Lower lobe of right lung (tissue), 2 donors: ENCODE results near the gene BRAF. TPM values are rescaled to one million over a fixed set of nuclear protein-coding genes. Genes with fewer than 3 reads are reported as not detected.
"Not testable (repeated sequence)": the region's sequence is repeated elsewhere in the genome, so short reads cannot be mapped to it uniquely, and the experiment has no call there.

Experiments
- ATAC-seq, 2 donors: fragments of 200-7000 bp; cut with Tn5 transposase; one replicate each; pipeline ENCODE4 v1.9.1; 2020 to 2022; ENCODE audit warnings: mild to moderate bottlenecking in 2 of 2, moderate library complexity in 2 of 2
- DNase-seq: peaks from one replicate; pipeline ENCODE4 v3.0.0-alpha.2; 2020
- H3K27ac ChIP-seq: fragments of 200-600 bp; one replicate; pipeline ENCODE4 v1.8.0; 2022
- H3K27me3 ChIP-seq: fragments of 200-600 bp; one replicate; pipeline ENCODE4 v1.8.0; 2022; ENCODE audit warnings: low read depth
- H3K36me3 ChIP-seq: fragments of 200-600 bp; one replicate; pipeline ENCODE4 v1.8.0; 2022; ENCODE audit warnings: mild to moderate bottlenecking
- H3K4me1 ChIP-seq: fragments of 200-600 bp; one replicate; pipeline ENCODE4 v1.8.0; 2022
- H3K4me3 ChIP-seq: fragments of 200-600 bp; one replicate; pipeline ENCODE4 v1.8.0; 2022; ENCODE audit warnings: mild to moderate bottlenecking
- H3K9me3 ChIP-seq: fragments of 200-600 bp; one replicate; pipeline ENCODE4 v1.8.0; 2022
- intact Hi-C: fragments of 100-400 bp; cut with DNase I; formaldehyde crosslinking; loops from one replicate; pipeline ENCODE4 v1.11.0; 2022
- total RNA-seq: library from RNA; stranded (reverse); fragmentation: NEBNext Ultra II Directional; extraction: Animal tissue kit (Norgen Biotek cat#: 25700); gene quantifications from one replicate; pipeline ENCODE4 v1.2.1, GENCODE V29; 2021
- TF ChIP-seq, protein P1 (sequence below): fragments of 200-600 bp; IDR thresholded peaks from one replicate; pipeline ENCODE4 v1.8.0; 2022; ENCODE audit warnings: antibody characterized with exemption, mild to moderate bottlenecking
- donor health status: DM: no; HTN: yes; CAD: no; lungs with severe emphysema.

The BRAF gene
- total RNA-seq, 1 donor from 2014 or later, result 43.0 TPM

- H3K9me3 ChIP-seq, result no peaks in the 10 kb centered on the region
- H3K4me3 ChIP-seq, result no peak overlapping the region
- intact Hi-C loops, result no loop called here
- no peak for ATAC-seq
- no peaks in the 10 kb centered on the region for H3K4me1 ChIP-seq
- no peaks in the 10 kb centered on the region for H3K27me3 ChIP-seq
- TF ChIP-seq, protein P1, sequence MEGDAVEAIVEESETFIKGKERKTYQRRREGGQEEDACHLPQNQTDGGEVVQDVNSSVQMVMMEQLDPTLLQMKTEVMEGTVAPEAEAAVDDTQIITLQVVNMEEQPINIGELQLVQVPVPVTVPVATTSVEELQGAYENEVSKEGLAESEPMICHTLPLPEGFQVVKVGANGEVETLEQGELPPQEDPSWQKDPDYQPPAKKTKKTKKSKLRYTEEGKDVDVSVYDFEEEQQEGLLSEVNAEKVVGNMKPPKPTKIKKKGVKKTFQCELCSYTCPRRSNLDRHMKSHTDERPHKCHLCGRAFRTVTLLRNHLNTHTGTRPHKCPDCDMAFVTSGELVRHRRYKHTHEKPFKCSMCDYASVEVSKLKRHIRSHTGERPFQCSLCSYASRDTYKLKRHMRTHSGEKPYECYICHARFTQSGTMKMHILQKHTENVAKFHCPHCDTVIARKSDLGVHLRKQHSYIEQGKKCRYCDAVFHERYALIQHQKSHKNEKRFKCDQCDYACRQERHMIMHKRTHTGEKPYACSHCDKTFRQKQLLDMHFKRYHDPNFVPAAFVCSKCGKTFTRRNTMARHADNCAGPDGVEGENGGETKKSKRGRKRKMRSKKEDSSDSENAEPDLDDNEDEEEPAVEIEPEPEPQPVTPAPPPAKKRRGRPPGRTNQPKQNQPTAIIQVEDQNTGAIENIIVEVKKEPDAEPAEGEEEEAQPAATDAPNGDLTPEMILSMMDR, result no peak
- peaks cover 7% of the 10 kb centered on the region for H3K36me3 ChIP-seq
- DNase-seq, result no peak
- H3K27ac ChIP-seq, result no peak overlapping the region
Observed at GRCh38 chr7:140828741-140829140, 96.0 kb downstream of the BRAF start.

DNA sequence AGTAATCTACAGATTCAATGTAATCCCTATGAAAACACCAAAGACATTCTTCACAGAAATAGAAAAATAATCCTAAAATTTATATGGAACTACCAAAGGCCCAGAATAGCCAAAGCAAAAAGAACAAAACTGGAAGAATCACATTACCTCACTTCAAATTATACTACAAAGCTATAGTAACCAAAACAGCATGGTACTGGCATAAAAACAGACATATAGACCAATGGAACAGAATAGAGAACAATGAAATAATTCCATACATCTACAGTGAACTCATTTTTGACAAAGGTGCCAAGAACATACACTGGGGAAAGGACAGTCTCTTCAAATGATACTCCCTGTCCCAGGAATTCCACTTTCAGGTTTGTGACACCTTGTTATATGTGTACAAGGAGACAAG lies 107.3 kb downstream of the BRAF start:
- H3K9me3 ChIP-seq, intact Hi-C loops, H3K36me3 ChIP-seq, H3K27ac ChIP-seq, DNase-seq, H3K4me1 ChIP-seq, H3K27me3 ChIP-seq, H3K4me3 ChIP-seq, ATAC-seq: not testable (repeated sequence)

DNA sequence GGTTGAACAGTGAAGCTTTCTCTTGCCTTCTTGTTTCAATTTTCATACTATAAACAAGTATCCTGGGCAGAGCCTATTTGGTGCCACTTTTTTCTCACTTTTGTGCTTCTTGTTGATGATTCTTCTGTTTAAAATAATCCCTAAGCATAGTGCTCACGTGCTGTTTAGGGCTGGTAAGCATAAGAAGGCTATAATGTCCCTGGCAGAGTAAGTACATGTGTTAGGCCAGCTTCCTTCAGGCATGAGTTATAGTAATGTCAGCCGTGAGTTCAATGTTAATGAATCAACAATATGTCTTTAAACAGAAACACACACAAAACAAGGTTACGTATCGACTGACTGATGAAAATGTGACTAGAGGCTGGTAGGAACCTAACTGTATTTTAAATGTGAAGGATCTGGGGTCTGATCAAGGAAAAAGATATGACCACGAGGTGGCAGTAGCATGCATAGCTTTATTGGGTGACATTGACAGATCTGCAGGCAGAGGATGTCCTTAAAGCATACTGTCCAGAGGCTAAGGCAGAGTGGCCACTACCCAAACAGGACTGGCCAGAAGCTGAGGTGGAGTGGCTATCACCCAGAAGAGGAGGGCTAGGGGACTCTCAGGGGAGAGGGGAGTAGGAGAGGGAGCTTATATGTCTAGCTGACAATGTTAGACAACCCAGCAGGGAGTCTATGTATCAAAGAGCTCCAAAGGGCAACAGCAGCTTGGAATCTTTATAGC lies 113.7 kb downstream of the BRAF start:
- intact Hi-C loops, result no loop called here
- H3K9me3 ChIP-seq, result no peaks in the 10 kb centered on the region
- no peak overlapping the region for H3K4me3 ChIP-seq
- H3K36me3 ChIP-seq, result peaks cover 10% of the 10 kb centered on the region
- no peaks in the 10 kb centered on the region for H3K4me1 ChIP-seq
- TF ChIP-seq, protein P1, result peak; percentile 78
- ATAC-seq, result peak; percentile 90 to 93
- no peaks in the 10 kb centered on the region for H3K27me3 ChIP-seq
- no peak for DNase-seq
- H3K27ac ChIP-seq, result no peak overlapping the region

GRCh38 chr7:140810385-140810784 lies 114.3 kb downstream of the BRAF start:
- no peak for DNase-seq

DNA sequence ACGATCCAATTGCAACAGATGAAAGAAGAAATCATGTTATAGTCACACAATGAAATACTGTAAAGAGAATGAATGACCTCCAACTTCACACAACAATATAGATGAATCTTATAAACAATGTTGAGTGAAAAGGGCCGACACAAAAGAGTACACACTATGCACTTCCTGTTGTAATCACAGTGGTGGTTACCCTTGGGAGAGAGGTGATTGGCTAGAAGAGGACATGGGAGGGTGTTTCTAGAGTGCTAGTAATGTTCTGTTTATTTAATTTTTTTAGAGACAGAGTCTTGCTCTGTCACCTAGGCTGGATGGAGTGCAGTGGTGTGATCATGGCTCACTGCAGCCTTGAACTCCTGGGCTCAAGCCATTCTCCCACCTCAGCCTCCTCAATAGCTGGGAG lies 145.8 kb downstream of the BRAF start:
- no peak overlapping the region for H3K4me3 ChIP-seq
- H3K9me3 ChIP-seq, result no peaks in the 10 kb centered on the region
- intact Hi-C loops, result no loop called here
- ATAC-seq (no peak), DNase-seq (no peak)
- TF ChIP-seq, protein P1, result no peak
- peaks cover 87% of the 10 kb centered on the region for H3K36me3 ChIP-seq
- H3K27ac ChIP-seq, result no peak overlapping the region
- no peaks in the 10 kb centered on the region for H3K4me1 ChIP-seq
- H3K27me3 ChIP-seq, result no peaks in the 10 kb centered on the region

More at GRCh38 chr7:140810385-140810784, 114.3 kb downstream of the BRAF start:
- intact Hi-C loops, result no loop called here
- no peak overlapping the region for H3K4me3 ChIP-seq
- ATAC-seq, result no peak
- peaks cover 12% of the 10 kb centered on the region for H3K36me3 ChIP-seq
- no peaks in the 10 kb centered on the region for H3K9me3 ChIP-seq
- H3K27me3 ChIP-seq, result no peaks in the 10 kb centered on the region
- no peak overlapping the region for H3K27ac ChIP-seq
- TF ChIP-seq, protein P1, result no peak
- H3K4me1 ChIP-seq, result no peaks in the 10 kb centered on the region

DNA sequence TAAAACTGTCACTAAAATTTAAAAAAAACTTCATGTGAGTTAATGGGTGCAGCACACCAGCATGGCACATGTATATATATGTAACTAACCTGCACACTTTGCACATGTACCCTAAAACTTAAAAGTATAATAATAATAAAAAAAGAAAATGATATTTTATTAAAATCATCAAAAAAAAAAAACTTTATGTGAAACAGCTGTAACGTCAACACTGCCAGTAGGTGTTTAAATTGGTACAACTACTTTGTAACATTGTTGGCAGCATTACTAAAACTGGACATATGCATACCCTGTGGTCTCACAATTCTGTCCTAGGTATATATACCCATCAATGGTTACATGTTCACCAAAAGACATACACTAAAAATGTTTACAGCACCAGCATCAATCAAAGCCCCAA lies 146.2 kb downstream of the BRAF start:
- intact Hi-C loops, result no loop called here
- Histone ChIP-seq H3K27ac (no peak overlapping the region), H3K9me3 (no peaks in the 10 kb centered on the region), H3K4me1 (no peaks in the 10 kb centered on the region), H3K27me3 (no peaks in the 10 kb centered on the region), H3K36me3 (peaks cover 88% of the 10 kb centered on the region), H3K4me3 (no peak overlapping the region)
- TF ChIP-seq, protein P1, result no peak
- DNase-seq (no peak), ATAC-seq (no peak)
